Peyer's patch (tissue), 4 donors: ENCODE results near the gene ATF5.

Source experiments
- CTCF ChIP-seq, 6 experiments: fragments of 450-650 bp in 4 of 6; fragments of 200-600 bp in 2 of 6; sonication (generic) in 1 of 6; IDR thresholded peaks; one replicate each; pipeline ENCODE4 v1.5.1; 2017 to 2019; ENCODE audit warnings: antibody characterized with exemption in 6 of 6, mild to moderate bottlenecking in 3 of 6, moderate library complexity in 1 of 6
- POLR2A ChIP-seq, 2 donors: fragments of 450-650 bp; IDR thresholded peaks; one replicate each; pipeline ENCODE4 v1.5.1; 2017; ENCODE audit warnings: antibody characterized with exemption in 2 of 2, mild to moderate bottlenecking in 2 of 2, moderate library complexity in 2 of 2

GRCh38 chr19:49929121-49929610, at the start of gene ATF5, which contains the start of gene NUP62:
- TF ChIP-seq POLR2A (IDR thresholded peaks at IDR 0.05) (no peak), CTCF (IDR thresholded peaks at IDR 0.05) (no peak)
